Activated CD4-positive, CD25-positive, alpha-beta regulatory T cell (primary cell): ENCODE results near the gene ELL.
"Not testable (repeated sequence)": the region's sequence is repeated elsewhere in the genome, so short reads cannot be mapped to it uniquely, and the experiment has no call there.

ENCODE experiments used
- DNase-seq, 4 experiments: peaks; one replicate each; lab custom pipeline; 2025; lab: John Stamatoyannopoulos, UW

ELL gene

DNA sequence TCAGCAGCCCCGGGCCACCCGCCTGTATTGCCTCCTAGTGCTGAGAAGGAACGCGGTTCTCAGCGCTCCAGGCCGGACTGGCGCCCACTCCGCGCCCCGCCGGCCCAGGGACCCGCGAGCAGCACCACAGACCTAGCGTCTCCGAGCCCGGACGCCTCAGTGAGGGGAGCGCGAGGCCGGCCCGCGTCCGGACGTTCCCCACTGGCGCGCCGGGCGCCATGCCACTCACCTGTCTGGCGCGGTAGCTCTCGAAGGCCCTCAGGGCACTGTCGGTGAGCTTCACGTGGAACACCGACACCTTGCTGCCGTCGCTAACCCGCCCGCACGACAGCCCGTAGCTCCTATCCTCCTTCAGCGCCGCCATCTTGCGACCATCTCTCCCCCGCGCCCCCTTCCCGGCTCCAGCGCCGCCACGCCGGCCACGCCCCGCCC lies at the start of gene ELL:
Gene ELL (minus strand): TSS at position 379 of the 432 bp plus-strand sequence. CDS start 15 bp downstream, at position 364.
- peak in 1 of 4 experiments; percentile 37 for DNase-seq

DNA sequence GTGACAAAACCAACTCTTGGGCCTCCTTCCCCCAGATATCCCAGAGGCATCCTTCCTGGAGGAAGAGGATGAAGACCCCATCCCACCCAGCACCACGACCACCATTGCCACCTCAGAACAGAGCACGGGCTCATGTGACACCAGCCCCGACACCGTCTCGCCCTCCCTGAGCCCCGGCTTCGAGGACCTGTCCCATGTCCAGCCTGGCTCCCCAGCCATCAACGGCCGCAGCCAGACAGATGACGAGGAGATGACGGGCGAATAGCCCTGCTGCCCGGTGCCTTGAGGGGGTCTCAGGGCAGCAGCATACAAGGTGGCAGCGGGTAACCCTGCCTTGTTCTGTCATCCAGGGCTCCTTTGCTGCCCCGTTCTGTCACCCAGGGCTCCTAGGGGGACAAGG lies 46.5 kb upstream of the ELL start:
- no peak for DNase-seq

DNA sequence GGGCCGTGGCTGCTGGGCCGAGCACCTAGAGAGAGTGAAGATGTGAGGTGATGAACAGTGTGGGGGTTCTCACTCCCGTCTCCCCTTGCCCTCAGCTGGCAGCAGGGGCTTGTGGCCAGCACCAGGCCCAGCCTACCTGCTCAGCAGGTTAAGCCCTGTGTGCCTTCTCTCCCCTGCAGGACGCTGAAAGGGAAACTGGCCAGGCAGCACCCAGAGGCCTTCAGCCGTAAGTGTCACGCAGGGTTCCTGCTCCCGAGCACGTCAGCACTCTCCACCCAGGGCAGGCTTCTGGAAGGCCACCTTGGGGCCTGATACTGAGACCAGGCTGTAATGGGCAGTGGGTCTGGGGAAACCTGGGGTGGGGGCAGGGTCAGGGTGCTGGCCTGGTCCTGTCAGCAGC lies 45.1 kb upstream of the ELL start:
- no peak for DNase-seq

DNA sequence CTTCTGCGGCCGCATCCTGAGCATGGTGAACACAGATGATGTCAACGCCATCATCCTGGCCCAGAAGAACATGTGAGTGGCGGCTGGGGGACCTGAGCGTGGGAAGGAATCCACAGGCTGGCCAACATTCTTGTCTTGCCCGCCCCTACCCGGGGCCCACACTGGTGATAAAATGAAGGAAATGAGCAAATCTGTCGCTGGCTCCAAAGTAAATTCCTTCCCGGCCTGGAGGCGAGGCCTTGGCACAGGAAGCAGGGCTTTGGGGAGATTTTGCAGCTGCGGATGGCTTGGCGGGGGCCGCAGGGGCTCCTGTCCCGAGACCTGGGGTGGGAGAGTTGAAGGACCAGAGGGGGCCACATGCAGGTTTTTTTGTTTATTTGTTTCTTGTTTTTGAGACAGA lies 40.2 kb upstream of the ELL start:
- no peak for DNase-seq

DNA sequence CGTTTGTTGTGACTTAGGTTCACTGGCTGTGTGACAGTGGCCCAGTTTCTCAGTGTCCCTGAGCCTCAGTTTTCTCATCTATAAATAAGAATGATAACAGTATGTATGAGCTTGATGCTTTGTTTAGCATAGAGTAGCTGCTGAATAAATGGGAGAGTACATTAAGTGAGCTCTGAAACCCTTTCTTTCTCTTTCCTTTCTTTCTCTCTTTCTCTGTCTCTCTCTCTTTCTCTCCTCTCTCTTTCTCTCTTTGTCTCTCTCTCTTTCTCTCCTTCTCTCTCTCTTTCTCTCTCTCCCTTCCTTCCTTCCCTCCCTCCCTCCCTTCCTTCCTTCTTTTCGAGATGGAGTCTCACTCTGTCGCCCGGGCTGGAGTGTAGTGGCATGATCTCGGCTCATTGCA lies 37.8 kb upstream of the ELL start:
- no peak for DNase-seq

DNA sequence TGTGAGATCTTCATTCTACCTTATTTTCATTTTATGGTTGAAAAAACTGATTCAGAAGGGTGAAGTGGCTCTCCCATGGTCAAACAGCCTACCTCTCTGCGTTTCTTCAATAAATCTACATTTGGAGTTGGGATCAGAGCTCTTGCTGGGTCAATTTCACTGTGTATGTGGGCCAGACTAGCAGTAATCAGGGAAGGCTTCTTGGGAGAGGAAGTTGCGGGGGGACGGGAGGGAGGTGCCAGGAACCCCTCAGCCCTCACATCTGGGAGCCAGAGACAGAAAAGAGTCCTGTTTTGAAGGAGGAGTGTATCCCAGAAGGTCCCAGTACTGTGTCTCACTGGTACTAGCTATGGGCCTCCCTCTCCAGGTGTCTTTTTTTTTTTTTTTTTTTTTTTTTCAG lies 36.7 kb upstream of the ELL start:
- DNase-seq: no peak

DNA sequence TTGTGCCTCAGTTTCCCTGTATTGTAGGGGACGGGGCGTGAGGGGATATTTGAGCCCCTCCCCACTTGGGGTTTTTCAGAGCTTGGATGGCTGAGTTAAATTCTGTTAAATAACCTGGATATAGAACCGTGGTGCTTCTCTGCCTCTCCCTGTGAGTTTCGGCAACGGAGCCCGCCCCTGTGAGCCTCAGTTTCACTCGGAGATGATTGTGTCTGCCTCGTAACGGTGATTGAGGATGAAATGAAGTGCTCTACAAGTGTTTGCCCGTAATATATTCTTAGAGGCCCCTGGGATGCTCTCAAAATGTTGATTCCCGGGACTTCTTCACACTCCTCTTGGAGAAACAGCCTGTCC lies 36.3 kb upstream of the ELL start:
- DNase-seq: no peak

DNA sequence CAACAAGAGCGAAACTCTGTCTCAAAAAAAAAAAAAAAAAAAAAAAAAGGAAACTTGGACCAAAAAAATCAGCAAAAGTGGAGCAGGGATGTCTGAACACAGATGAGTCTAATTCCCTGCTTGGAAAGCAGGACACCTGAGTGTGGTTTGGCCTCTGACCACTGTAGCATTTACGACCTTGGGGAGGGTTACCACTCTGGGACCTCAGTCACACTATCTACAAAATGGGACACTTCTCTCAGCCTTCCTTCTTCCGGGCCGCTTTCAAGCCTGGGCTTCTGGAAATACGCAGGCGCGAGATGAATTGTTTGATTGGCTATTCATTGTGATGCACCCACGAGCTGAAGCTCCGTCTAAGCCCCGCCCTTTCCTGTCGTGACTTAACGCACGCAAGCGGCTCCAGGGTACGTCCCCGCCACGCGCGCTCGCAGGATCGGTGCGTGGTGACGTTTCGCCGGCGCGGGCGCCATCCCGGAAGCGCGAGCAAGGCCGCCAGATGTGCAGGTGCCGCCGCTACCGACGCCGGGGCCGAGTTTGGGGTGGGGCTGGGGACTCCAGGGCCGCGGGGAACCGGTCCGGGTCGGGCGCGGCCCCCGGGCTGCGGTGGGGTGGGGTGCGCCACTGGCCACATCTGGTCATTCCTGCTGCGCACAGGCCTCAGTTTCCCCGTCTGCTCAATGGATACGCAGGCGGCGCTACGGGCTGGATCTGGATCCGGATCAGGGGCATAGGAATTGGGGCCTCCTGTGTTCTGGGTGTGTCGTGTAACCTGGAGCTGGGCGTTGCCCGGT lies 35.7 kb upstream of the ELL start, which contains the start of gene KXD1:
Gene KXD1 (plus strand): TSS at position 460 of the 791 bp plus-strand sequence. CDS start 4,187 bp downstream, outside the sequence.
- DNase-seq: peak; percentile 92 to 98 (median 94)

DNA sequence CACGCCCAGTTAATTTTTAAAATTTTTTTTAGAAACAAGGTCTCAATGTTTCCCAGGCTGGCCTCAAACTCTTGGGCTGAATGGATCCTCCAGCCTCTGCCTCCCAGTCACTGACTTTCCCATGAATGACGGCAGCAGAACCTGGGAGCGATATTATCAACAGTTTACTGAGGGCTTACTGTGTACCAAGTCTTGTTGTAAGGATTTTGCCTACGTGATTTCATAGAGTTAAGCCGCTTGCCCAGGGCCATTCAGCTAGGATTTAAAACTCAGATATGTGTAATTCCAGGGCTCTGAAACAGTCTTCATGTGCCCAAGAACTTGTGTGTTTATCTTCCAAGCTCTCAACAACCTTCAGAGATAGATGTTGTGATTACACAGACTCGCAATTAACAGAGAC lies 29.8 kb upstream of the ELL start:
- DNase-seq: no peak

DNA sequence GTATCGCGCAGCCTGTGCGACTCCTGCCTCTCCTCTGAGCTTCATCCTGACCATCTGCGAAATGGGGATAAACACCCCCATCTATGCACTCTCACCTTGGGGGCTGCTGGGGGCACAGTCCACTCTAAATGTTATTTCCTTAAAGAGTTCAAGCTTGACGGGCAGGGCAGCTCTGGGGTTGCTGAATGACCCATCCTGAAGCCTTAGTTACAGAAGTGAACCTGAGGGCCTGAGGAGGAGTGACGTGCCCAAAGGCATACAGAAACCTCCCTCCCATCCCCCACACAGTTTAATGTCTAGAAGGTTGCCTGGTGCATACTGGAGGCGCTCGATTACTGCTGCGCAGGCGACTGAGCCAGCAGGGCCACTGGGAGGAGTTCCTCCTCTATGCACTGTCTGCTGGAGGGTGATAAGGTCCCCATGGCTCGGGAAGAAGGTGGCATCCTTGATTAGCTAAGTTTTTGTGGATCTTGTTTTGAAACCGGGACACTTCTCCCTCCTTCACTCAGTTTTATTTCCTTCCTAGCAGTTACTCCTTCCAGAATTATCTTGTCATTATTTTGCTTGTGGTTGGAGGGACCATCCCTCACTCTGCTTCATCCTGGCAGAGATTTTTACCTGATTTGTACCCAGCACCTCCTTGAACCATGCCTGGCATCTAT lies 22.1 kb upstream of the ELL start:
- DNase-seq: peak; percentile 26 to 60 (median 40)

DNA sequence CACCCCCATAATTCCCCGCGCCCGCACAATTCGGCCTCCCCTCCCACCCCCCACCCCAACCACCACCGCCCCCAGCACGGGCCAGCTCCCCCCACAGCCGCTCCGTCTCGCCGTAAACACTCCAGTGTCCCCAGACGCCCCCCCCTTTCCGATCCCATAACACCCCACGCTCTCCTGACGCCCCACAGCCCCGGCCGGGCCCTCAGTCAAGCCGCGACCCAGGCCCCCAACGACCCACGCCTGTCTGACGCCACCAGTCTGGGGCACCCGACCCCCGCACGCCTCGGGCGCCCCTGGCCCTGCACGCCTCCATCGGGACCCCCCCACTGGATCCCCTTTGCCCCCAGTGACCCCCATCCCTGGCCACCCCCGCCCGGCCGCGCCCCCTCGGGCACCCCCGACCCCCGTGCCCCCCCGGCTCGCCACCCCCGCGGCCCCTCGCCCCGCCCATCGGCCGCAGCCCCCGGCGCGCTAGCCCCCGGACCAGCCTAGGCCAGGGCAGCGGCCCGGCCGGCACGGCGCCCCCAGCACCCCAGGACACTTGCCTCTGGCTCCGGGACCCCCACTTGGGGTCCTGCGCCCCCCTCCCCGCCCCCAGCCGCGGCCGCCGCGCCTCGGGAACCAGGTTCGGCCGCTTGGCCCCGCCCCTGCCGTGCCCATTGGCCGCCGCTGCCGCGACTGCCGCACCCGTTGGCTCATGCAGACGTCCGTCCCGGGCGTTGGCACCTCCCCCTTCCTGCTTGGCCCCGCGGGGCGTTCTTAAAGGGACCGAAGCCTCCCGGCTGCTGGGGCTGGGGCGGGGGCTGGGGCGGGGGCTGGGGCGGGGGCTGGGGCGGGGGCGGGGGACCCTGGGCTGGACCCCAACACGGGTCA lies 21.3 kb upstream of the ELL start, which contains the start of gene FKBP8:
Gene FKBP8 (minus strand): TSS at position 633 of the 873 bp plus-strand sequence. CDS start 1,603 bp downstream, outside the sequence.
- DNase-seq: peak; percentile 87 to 92 (median 90)

DNA sequence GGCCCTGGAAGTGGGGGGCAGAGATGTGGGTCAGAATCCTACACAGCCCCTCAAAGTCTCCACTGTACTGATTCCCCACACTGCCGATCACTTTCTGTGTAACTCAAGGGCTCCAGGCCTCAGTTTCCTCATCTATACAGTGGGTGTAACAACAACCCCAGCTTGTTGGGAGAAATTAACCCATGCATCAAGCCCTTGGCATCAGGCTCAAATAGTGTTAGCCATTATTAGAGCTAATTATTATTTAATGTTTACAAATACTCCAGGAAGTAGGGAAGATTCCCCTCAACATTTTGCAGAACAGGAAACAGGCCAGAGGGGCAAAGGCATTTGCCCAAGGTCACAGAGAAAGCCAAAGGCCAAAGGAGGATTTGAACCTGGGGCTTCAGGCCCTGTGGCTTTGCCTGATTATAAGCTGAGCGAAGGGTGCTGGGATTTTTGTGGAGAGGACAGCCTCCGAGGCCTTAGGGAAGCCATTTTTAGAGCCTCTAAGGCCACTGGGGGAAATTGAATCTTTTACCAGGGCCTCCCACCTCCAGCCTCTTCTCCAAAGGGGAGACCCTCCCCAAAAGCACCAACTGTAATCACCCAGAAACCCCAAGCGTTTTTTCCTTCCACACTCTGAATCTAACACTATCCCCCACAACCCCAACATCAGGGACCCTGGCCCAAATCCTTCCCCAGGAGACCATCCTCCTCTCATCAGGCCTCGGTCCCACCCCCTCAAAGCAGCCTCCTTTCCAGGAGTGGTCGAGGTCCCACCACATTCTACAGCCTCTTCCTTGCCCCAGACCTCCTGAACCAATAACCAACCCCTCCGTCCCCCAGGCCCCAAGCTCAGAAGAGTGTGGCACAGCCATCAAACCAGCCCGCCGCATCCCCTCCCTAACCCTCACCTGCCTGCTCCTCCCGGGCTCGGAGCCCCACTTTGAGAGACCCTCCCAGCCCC lies 20.4 kb upstream of the ELL start:
- no peak for DNase-seq

DNA sequence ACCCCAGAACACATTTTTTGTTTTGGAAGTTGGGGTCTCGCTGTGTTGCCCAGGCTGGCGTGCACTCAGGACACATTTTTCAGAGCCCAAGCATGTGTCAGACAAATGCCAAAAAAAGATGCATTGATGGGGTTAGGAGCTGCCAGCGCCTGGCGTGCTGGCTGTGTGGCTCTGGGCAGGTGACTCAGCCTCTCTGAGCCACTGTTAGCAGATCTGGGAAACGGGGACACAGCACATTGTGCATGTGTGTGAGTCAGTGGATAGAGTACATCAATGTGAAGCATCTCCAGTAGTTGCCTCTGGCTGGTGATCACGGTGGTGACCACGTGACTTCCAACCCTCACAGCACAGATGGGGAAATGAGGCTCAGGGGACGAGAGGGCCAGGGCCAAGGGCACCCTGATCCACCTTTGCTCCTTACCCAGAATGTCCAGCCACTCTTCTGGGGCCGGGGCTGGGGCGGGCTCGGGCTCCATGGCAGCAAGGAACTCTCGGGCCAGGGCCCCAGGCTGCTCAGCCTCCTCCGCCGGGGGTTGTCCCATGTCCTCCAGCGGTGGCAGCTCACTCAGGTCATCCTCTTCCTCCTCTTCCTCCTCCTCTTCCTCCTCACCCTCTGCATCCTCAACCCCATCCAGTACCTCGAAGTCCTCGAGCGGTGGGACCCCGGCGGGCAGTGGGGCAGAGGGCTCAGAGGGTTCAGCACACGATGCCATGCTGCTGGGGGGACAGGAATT lies 19.6 kb upstream of the ELL start:
- DNase-seq: no peak

DNA sequence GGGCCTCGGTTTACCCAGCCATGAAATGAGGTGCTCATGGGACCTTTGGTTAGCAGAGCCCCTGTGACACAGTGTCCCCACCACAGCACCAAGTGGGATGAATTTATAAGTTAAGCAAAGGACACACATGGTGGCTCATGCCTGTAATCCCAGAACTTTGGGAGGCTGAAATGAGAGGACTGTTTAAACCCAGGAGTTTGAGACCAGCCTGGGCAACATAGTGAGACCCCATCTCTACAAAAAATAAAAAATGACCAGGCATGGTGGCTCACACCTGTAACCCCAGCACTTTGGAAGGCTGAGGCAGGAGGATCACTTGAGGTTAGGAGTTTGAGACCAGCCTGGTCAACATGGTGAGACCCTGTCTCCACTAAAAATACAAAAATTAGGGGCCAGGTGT lies 18.3 kb upstream of the ELL start:
- not testable (repeated sequence) for DNase-seq

DNA sequence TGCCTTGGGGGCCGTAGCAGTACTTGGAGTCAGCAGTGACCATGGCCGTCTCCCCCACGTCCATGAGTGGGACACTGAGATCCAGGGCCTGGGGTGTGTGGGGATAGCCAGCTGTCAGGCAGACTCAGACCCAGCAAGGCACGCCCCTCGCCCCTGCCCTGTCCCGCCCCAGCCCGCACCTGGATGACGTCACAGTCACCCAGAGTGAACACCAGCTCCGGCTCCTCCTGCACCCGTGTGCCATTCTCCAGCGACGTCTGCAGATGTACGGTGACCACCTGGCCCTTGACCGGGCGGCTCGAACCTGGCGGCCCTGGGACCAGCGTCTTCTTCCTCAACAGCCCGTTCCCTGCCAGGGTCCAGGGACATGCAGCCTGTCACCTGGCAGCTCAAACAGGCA lies 17.5 kb upstream of the ELL start:
- no peak for DNase-seq

DNA sequence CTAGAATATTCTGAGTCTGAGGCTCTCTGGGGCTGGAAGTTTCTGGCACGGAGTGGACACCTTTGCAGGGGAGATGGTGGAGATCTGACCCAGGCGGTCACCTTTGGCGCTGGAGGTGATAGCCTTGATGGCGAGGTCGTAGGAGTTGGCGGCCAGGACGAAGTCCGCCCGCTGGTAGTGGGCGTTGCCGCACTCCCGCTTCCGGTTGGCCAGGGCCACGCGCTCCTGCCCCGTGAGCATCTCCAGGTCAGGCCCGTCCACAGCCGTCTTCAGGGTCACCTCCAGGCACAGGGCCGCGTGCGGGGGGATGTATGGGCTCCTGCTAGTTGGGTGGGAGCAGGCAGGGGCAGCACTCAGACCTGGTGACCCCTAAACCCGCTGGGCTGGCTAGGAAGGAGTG lies 16.2 kb upstream of the ELL start:
- no peak for DNase-seq

DNA sequence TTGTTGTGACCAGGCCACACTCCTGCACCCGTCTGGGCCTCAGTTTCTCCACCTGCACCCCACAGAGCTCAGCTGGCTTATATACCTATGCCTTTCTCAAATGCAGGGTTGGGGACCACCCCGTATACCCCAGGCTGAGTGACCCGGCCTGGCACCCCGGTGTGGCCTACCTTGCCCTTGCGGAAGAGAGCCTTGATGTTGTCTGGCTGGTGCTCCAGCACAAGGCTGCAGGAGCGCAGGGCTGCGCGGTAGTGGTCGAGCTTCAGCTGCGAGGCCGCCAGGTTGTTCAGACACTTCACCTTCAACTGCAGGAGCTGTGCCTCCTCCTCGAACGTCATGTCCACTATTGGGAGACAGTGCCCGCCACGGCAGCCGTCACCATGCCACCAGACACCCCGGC lies 15.6 kb upstream of the ELL start:
- DNase-seq: no peak

DNA sequence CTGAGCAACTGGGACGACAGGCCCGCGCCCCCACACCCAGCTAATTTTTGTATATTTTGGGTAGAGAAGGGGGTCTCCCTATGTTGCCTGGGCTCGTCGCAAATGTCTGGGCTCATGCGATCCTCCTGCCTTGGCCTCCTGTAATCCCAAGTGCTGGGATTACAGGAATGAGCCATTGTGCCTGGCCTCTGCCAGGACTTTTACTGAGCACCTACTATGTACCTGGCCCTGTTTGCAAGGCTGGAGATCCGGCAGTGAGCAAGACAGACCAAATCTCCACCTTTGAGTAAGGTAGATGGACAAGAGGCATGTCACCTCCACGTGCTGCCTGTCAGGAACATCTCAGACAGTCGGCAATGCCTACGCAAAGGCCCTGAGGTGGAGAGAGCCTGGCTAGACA lies 14.6 kb upstream of the ELL start:
- DNase-seq: no peak

DNA sequence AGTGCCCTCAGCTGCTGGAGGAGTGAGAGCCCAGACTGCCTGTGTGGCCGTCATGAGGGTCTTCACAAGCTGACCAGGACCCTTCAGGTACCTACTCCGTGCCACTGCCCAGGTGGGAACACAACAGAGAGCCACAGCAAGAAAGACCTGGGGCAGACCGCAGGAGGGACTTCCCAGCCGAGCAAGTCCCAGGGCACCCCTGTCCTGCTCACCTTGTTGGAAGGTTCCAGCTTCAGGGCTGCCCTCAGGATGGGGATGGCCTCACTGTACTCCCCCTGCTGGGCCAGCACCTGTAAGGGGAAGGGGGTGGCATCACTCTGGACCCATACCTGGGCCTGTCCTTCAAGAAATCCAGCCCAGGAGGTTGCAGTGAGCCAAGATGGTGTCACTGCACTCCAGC lies 11.2 kb upstream of the ELL start:
- no peak for DNase-seq

DNA sequence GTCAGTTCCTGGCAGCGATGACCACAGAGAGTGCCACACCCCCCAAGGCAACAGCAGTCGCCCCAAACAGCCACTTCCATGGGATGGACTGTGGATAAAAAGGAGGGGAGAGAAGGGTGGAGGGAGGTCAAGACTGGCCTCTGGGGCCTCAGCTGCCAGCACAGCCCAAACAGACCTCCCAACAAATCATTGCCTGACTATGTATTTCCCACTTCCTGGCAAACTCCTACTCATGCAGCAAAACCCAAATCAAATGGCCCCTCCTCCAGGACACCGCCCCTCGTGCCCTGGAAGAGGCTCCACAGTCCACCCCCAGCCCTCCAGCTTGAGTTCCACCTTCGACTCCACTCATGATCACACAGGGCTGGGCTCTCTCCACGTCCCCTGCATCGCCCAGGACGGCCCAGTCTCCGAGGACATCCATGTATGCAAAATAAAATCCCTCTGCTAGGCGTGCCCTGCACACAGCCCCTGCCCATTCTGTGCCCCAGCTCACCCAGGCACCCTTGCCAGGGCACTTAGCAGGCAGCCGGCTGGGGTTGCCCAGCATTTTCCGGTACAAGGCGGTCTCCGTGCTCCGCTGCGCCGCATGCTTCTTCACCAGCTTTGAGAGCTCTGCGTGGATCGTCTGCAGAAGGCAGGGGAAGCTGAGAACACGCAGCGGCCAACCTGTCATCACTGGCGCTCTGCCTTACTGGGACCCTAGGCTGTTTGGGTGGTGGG lies 10.5 kb upstream of the ELL start:
- DNase-seq: no peak
